Large intestine (tissue), 3 donors: ENCODE data around the gene ELOVL4. TPM values are rescaled to one million over a fixed set of nuclear protein-coding genes. Genes with fewer than 3 reads are reported as not detected.

Experiments used
- DNase-seq, 2 donors: peaks; one replicate each; pipeline versions ENCODE4 v3.0.0 to v3.0.0-alpha.2; 2013
- H3K27ac ChIP-seq: one replicate; pipeline ENCODE4 v1.5.1; 2013; ENCODE audit warnings: low read length
- H3K27me3 ChIP-seq: 2 replicates; pipeline ENCODE4 v1.6.1; 2013; ENCODE audit warnings: low read length; ENCODE audit not compliant: control insufficient read depth, insufficient read depth
- H3K36me3 ChIP-seq: 2 replicates; pipeline ENCODE4 v1.6.1; 2013; ENCODE audit warnings: low read length; ENCODE audit not compliant: control insufficient read depth, insufficient read depth
- H3K4me1 ChIP-seq: one replicate; pipeline ENCODE4 v1.6.1; 2013; ENCODE audit warnings: low read length; ENCODE audit not compliant: control insufficient read depth, insufficient read depth
- H3K4me3 ChIP-seq: one replicate; pipeline ENCODE4 v1.5.1; 2013; ENCODE audit warnings: low read length
- H3K9me3 ChIP-seq: one replicate; pipeline ENCODE4 v1.6.1; 2013; ENCODE audit warnings: mild to moderate bottlenecking, low read depth, low read length, moderate library complexity; ENCODE audit not compliant: control insufficient read depth
- WGBS: methylation state at CpG from one replicate; pipeline ENCODE4 v1.1.5; 2013; ENCODE audit warnings: low lambda C conversion rate; ENCODE audit not compliant: insufficient coverage; 5-methylcytosine and 5-hydroxymethylcytosine counted together
- polyA plus RNA-seq: library from polyadenylated mRNA; unstranded; fragments of 120-200 nt; gene quantifications from one replicate; pipeline ENCODE4 v1.2.1, GENCODE V29; 2013

The ELOVL4 gene
- polyA plus RNA-seq, 1 donor = 3.3 TPM

DNA sequence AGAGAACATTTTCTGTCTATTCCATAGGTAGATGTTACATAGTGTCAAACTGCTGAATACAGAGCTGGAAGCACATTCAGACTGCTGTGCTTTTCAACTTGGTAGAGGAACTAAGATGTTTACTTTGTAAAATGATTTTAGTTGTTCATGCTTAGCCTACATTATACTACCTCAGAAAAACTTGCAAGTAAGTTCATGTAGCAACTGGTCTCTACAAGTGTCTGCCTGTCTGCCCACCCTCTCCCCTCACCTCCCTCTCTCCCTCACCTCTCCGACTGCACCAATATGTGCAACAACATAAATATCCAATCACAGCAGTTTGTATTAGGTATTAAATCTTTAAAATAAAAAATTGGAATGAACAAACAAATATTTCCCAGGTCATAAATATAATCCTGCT, 25.3 kb downstream of the ELOVL4 start:
- peaks cover 11% of the 10 kb centered on the region for H3K4me1 ChIP-seq
- H3K27ac ChIP-seq = peak overlapping the region; percentile 31
- no peak for DNase-seq
- WGBS = no CpG with 5 or more reads among the region's 1 CpG
- H3K27me3 ChIP-seq = no peaks in the 10 kb centered on the region
- H3K4me3 ChIP-seq = no peak overlapping the region
- H3K36me3 ChIP-seq = no peaks in the 10 kb centered on the region
- H3K9me3 ChIP-seq = no peaks in the 10 kb centered on the region

DNA sequence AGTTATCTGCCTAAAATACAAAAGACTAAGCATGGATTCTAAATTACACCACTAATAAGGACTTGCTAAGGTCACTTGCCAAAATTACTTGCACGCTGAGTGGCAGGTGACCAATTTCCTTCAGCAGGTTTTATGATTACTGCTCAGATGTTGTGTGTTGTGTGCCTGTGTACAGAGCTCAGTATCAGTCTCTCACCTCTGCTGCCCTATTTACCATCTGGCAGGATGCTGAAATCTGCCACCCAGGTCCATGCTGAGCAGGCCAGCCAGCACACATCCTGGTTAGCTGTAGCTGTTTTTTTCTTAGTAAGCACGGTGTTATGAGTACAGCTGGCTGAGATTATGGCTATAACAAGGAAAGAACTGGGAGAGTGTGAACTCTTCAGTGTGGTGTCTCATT, 34.0 kb downstream of the ELOVL4 start:
- DNase-seq = peak in 1 of 2 donors; percentile 39
- WGBS = no CpG with 5 or more reads among the region's 2 CpGs
- Histone ChIP-seq H3K4me1 (no peaks in the 10 kb centered on the region), H3K9me3 (no peaks in the 10 kb centered on the region), H3K4me3 (no peak overlapping the region), H3K27me3 (peaks cover 8% of the 10 kb centered on the region), H3K36me3 (no peaks in the 10 kb centered on the region), H3K27ac (no peak overlapping the region)

DNA sequence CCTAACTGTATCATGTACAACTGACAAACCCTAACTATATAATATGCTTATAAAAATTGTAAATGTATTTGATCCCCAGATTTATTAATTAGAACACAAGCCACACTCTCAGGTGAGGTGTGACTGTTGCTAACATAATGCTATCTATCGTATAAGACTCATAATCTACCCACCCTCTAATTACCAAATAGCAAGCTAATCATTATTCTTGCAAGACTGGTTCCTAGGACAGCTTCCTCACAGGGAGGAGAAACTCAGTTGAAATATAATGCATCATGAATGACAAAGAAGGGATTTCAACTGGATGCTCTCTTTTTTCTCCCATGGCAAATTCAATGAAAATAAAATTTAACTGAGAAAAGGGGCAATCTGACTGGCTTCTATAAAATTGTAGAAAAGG, 35.4 kb downstream of the ELOVL4 start:
- no peaks in the 10 kb centered on the region for H3K4me1 ChIP-seq
- WGBS = 0% methylated on average over 1 of the region's 1 CpG
- peaks cover 8% of the 10 kb centered on the region for H3K27me3 ChIP-seq
- no peaks in the 10 kb centered on the region for H3K36me3 ChIP-seq
- no peak for DNase-seq
- no peak overlapping the region for H3K4me3 ChIP-seq
- H3K27ac ChIP-seq = no peak overlapping the region
- no peaks in the 10 kb centered on the region for H3K9me3 ChIP-seq

DNA sequence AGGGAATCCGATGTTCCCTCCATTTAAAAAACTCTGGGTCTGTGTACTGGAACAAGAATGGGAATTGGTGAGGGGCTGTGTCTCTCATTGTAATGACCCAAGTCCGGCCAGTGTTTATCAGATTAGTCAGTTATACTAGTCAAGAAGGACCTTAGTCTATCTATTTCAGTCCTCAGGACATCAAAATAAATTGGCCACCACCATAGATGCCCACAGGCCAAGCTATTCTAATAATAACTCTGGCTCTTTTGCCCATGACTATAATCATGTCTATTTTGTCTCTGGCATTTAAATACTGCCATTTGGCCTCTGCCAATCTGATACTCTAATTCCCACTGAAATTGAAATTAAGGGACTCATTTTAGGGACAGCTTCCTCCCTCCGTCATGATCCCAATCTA, 37.8 kb downstream of the ELOVL4 start:
- no peak for DNase-seq
- H3K4me1 ChIP-seq = no peaks in the 10 kb centered on the region

DNA sequence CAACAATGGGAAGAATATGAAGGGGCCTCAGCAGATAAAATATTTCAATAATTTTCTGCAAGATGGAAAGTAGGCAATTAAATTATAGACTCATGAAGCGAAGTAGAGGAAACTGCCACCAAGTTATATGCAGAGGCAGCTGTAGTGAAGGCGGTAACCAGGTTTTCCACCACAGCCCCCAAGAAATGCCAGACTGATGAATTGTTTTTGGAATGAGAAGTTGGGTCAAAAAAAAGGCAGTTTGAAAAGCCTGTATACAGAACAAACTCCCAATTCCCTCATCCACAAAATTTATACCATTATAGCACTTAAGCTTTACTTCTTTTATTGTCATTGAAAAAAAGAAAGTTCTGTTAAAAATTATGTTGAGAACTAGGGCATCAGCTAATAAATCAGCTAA, 45.3 kb downstream of the ELOVL4 start:
- no peak for DNase-seq
- no peaks in the 10 kb centered on the region for H3K4me1 ChIP-seq
- H3K27me3 ChIP-seq = no peaks in the 10 kb centered on the region
- WGBS = no CpG with 5 or more reads among the region's 2 CpGs
- no peak overlapping the region for H3K27ac ChIP-seq
- no peaks in the 10 kb centered on the region for H3K36me3 ChIP-seq
- no peaks in the 10 kb centered on the region for H3K9me3 ChIP-seq
- no peak overlapping the region for H3K4me3 ChIP-seq

More for the DNA sequence above, 37.8 kb downstream of the ELOVL4 start:
- Histone ChIP-seq H3K36me3 (no peaks in the 10 kb centered on the region), H3K4me3 (no peak overlapping the region), H3K9me3 (no peaks in the 10 kb centered on the region), H3K27me3 (peaks cover 8% of the 10 kb centered on the region), H3K27ac (no peak overlapping the region)
- no CpG with 5 or more reads among the region's 3 CpGs for WGBS

DNA sequence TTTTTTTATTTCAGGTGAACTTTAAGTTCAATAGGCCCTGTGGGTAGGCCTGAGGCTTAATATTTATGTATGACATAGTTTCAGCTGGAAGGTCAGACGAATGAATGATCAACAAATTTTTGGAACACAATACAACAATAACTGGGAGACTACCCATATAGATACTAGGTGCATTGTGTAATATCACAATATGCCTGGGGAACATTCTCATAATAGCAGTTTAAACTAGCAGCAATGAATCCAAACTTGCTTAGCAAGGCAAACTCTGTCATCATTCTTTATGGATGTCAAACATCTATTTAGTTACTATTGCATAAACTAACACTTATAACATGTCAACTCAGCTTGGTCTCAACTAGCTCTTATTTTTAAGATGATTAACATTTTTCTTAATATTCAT, 49.3 kb downstream of the ELOVL4 start:
- Histone ChIP-seq H3K27me3 (no peaks in the 10 kb centered on the region), H3K4me1 (no peaks in the 10 kb centered on the region), H3K9me3 (no peaks in the 10 kb centered on the region), H3K36me3 (no peaks in the 10 kb centered on the region), H3K27ac (no peak overlapping the region), H3K4me3 (no peak overlapping the region)
- no CpG with 5 or more reads among the region's 1 CpG for WGBS
- no peak for DNase-seq

DNA sequence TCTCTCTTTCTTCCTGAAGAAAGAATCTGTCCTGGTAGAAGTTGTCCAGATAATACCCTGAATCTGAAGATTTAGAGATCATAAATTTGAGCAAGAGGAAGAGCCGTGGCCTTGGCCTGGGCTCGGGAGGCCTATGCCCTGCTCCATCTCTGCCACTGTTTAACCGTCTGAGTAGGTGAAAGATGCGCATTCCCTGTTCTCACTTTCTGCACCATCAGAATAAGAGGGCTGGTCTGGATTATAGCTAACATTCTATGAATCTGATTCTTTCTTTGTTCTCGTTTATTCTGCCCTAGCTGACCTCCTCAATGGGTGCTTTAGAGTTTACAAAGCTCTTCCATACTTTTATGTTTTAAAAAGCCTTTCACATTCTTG, 51.3 kb downstream of the ELOVL4 start:
- Histone ChIP-seq H3K4me3 (no peak overlapping the region), H3K9me3 (no peaks in the 10 kb centered on the region), H3K4me1 (no peaks in the 10 kb centered on the region), H3K27ac (no peak overlapping the region), H3K27me3 (no peaks in the 10 kb centered on the region), H3K36me3 (no peaks in the 10 kb centered on the region)
- 60% methylated on average over 1 of the region's 5 CpGs for WGBS
- DNase-seq = no peak

DNA sequence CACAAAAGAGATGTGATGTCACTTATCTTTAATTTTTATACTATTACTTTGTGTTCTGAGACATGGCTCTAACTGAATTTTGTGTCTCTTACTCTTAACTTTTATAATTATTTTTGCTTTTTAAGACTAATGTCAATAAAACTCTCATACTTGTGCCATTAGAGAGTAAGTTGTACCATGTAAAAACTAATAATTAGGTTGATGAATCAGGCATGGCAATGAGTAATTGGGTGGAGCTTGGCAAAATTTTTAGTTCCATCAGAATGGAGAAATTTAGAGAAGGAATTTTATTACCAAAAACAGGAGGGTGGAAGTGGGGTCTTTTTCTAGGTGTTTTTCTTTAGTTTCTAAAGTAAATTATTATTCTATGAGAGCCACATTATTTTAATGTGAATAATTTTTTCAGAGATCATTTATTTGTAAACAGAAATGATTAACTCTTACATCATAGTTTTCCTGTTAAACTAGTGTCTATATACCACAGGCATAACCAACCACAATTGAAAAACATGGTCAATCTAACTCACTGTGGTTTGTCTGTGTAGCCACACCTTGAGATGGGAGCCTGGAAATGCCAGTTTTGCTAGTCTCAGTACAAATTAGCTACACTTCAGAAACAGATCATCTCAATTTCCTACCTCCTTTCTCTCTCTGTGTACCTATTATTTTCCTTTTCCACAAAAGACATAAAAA, 51.8 kb downstream of the ELOVL4 start:
- H3K9me3 ChIP-seq = no peaks in the 10 kb centered on the region
- H3K4me1 ChIP-seq = no peaks in the 10 kb centered on the region
- no peak overlapping the region for H3K27ac ChIP-seq
- H3K36me3 ChIP-seq = no peaks in the 10 kb centered on the region
- H3K4me3 ChIP-seq = no peak overlapping the region
- H3K27me3 ChIP-seq = no peaks in the 10 kb centered on the region
- DNase-seq = no peak

DNA sequence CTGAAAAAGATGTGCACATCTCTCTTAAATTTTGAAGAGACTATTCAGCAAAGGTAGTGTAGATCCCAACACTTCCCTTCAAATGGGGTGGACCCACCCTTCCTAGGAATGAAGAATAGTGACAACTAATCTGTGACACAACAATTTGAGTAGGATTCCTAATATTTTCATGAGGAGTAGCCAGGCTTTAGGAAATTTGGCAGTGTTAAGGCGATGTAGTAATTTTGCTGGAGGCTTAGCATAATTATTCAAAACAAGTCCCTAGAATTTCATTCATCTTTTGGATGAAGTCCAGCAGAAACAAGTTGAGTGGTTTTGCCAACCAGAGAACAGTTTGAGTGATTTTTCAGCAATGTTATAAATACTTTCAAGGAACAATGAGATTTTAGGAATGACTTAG, 52.4 kb downstream of the ELOVL4 start:
- H3K9me3 ChIP-seq = no peaks in the 10 kb centered on the region
- DNase-seq = no peak
- no peaks in the 10 kb centered on the region for H3K36me3 ChIP-seq
- WGBS = no CpG with 5 or more reads among the region's 1 CpG
- H3K4me1 ChIP-seq = no peaks in the 10 kb centered on the region
- H3K27me3 ChIP-seq = no peaks in the 10 kb centered on the region
- H3K27ac ChIP-seq = no peak overlapping the region
- H3K4me3 ChIP-seq = no peak overlapping the region

DNA sequence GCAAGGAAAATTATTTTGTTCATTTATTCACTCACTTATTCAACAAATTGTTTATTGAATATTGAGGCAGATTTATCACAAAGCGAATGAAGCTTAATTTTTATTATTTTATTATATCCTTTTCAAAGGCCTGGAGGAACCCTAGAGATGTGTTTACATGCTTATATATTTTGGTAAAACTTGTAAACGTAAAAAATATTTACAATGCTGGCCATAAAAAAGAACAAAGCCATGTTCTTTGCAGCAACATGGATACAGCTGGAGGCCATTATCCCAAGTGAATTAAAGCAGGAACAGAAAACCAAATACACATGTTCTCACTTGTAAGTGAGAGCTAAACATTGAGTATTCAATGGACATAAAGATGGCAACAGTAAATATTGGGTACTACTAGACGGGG, 58.8 kb downstream of the ELOVL4 start:
- no peak overlapping the region for H3K27ac ChIP-seq
- 80% methylated on average over 1 of the region's 3 CpGs for WGBS
- H3K27me3 ChIP-seq = no peaks in the 10 kb centered on the region
- no peaks in the 10 kb centered on the region for H3K4me1 ChIP-seq
- H3K9me3 ChIP-seq = no peaks in the 10 kb centered on the region
- no peaks in the 10 kb centered on the region for H3K36me3 ChIP-seq
- no peak for DNase-seq
- no peak overlapping the region for H3K4me3 ChIP-seq

DNA sequence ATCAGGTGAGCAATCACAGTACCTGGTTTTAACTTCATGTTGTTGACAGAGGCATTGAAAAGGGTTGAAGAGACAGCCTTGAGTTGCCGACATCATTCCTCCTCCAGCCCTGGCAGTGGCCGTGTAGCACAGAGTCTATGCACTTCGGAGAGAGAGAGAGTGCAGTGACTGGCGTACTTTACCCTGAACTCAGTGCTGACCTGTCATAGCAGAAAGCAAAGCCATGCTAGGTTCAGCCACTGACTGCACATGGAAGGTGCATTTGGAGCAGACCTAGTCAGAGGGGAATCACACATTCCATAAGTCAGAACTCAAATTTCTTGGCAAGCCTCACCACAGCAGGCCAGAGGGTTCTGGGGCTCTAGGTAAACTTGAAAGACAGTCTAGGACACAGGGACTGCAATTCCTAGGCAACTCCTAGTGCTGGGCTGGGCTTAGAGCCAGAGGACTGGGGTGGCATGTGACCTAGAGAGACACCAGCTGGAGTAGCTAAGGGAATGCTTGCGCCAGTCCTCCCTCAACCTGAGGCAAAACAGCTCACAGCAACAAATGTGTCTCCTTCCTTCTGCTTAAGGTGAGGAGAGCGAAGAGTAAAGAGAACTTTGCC, 69.1 kb downstream of the ELOVL4 start:
- Histone ChIP-seq H3K27me3 (no peaks in the 10 kb centered on the region), H3K4me1 (no peaks in the 10 kb centered on the region), H3K36me3 (no peaks in the 10 kb centered on the region), H3K4me3 (no peak overlapping the region), H3K9me3 (no peaks in the 10 kb centered on the region), H3K27ac (peak overlapping the region; percentile 8)
- WGBS = no CpG with 5 or more reads among the region's 6 CpGs
- DNase-seq = no peak
